KMS-11 (cell line): ENCODE data around the gene TRABD2B.

Source experiments
- H2AFZ ChIP-seq: fragments of 200-600 bp; sonication (generic); 2 replicates; pipeline ENCODE4 v1.6.1; 2016; ENCODE audit warnings: antibody characterized with exemption, mixed run types, low read depth
- H3K27ac ChIP-seq: fragments of 200-600 bp; sonication (generic); 2 replicates; pipeline ENCODE4 v1.6.1; 2016; ENCODE audit warnings: mild to moderate bottlenecking, mixed run types
- H3K27me3 ChIP-seq: fragments of 200-600 bp; sonication (generic); 2 replicates; pipeline ENCODE4 v1.6.1; 2017; ENCODE audit warnings: mild to moderate bottlenecking, low read depth, mixed run types, moderate library complexity; ENCODE audit not compliant: insufficient read depth
- H3K36me3 ChIP-seq: fragments of 200-600 bp; sonication (generic); 2 replicates; pipeline ENCODE4 v1.6.1; 2017; ENCODE audit warnings: mild to moderate bottlenecking, mixed run types; ENCODE audit not compliant: insufficient read depth
- H3K4me1 ChIP-seq: fragments of 200-600 bp; sonication (generic); 2 replicates; pipeline ENCODE4 v1.6.1; 2016; ENCODE audit warnings: mild to moderate bottlenecking, low read depth, mixed run types; ENCODE audit not compliant: poor library complexity, severe bottlenecking
- H3K4me2 ChIP-seq: fragments of 200-600 bp; sonication (generic); 2 replicates; pipeline ENCODE4 v1.7.0; 2016; ENCODE audit warnings: mild to moderate bottlenecking, mixed run types
- H3K4me3 ChIP-seq: fragments of 200-600 bp; sonication (generic); IDR thresholded peaks from 2 replicates; pipeline ENCODE4 v1.6.1; 2017; ENCODE audit warnings: low read depth, low read length, mixed read lengths; ENCODE audit not compliant: insufficient read depth
- H3K79me2 ChIP-seq: fragments of 200-600 bp; sonication (generic); 2 replicates; pipeline ENCODE4 v1.6.1; 2016; ENCODE audit warnings: low read depth, mixed run types; ENCODE audit not compliant: insufficient read depth
- H3K9ac ChIP-seq: fragments of 200-600 bp; sonication (generic); 2 replicates; pipeline ENCODE4 v1.6.1; 2016; ENCODE audit warnings: mild to moderate bottlenecking, mixed run types
- H4K20me1 ChIP-seq: fragments of 200-600 bp; sonication (generic); 2 replicates; pipeline ENCODE4 v1.6.1; 2016; ENCODE audit warnings: mild to moderate bottlenecking, mixed run types; ENCODE audit not compliant: insufficient read depth
- CTCF ChIP-seq: fragments of 200-600 bp; sonication (generic); conservative IDR thresholded peaks from 2 replicates; pipeline ENCODE4 v1.6.1; 2017; ENCODE audit warnings: low read depth, mild to moderate bottlenecking, antibody characterized with exemption, low read length, moderate library complexity, mixed read lengths

TRABD2B gene

GRCh38 chr1:47763591-47764171 lies 233.5 kb downstream of the TRABD2B start:
- Histone ChIP-seq H4K20me1 (no peaks in the 10 kb centered on the region), H3K9ac (no peak overlapping the region), H3K36me3 (no peaks in the 10 kb centered on the region), H3K27me3 (no peaks in the 10 kb centered on the region), H3K79me2 (no peaks in the 10 kb centered on the region), H3K4me3 (no peak overlapping the region), H3K4me2 (no peak overlapping the region), H2AFZ (no peak overlapping the region), H3K4me1 (no peaks in the 10 kb centered on the region), H3K27ac (no peak overlapping the region)
- TF ChIP-seq CTCF = no peak

DNA sequence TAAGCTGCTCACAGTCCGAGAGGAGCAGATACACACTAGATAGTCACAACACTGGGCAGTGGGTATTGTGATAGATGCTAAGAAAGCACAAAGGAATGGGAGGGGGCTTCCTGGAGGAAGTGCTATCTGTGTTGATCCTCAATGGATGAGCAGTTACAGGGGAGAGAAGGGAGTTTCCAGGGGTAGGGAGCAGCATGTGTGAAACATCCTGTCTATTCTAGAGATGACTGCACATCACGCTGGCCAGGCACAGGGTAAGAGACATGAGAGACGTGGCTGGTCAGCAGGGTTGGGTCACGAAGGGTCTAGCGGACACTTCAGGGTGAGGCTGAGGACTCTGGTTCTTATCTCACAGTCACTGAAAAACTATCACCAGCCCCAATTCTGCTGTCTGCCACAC lies 235.2 kb downstream of the TRABD2B start:
- no peaks in the 10 kb centered on the region for H4K20me1 ChIP-seq
- no peaks in the 10 kb centered on the region for H3K27me3 ChIP-seq
- H3K9ac ChIP-seq = no peak overlapping the region
- no peak overlapping the region for H3K4me2 ChIP-seq
- H3K4me1 ChIP-seq = no peaks in the 10 kb centered on the region
- no peak overlapping the region for H2AFZ ChIP-seq
- H3K4me3 ChIP-seq = no peak overlapping the region
- H3K27ac ChIP-seq = no peak overlapping the region
- no peaks in the 10 kb centered on the region for H3K36me3 ChIP-seq
- no peaks in the 10 kb centered on the region for H3K79me2 ChIP-seq
- TF ChIP-seq CTCF = no peak

GRCh38 chr1:47761201-47761930 lies 235.8 kb downstream of the TRABD2B start:
- no peaks in the 10 kb centered on the region for H4K20me1 ChIP-seq
- TF ChIP-seq CTCF = no peak
- H3K4me2 ChIP-seq = no peak overlapping the region
- H3K27me3 ChIP-seq = no peaks in the 10 kb centered on the region
- no peak overlapping the region for H3K27ac ChIP-seq
- H3K4me3 ChIP-seq = no peak overlapping the region
- no peaks in the 10 kb centered on the region for H3K36me3 ChIP-seq
- no peak overlapping the region for H3K9ac ChIP-seq
- H3K79me2 ChIP-seq = no peaks in the 10 kb centered on the region
- H2AFZ ChIP-seq = no peak overlapping the region
- H3K4me1 ChIP-seq = no peaks in the 10 kb centered on the region

DNA sequence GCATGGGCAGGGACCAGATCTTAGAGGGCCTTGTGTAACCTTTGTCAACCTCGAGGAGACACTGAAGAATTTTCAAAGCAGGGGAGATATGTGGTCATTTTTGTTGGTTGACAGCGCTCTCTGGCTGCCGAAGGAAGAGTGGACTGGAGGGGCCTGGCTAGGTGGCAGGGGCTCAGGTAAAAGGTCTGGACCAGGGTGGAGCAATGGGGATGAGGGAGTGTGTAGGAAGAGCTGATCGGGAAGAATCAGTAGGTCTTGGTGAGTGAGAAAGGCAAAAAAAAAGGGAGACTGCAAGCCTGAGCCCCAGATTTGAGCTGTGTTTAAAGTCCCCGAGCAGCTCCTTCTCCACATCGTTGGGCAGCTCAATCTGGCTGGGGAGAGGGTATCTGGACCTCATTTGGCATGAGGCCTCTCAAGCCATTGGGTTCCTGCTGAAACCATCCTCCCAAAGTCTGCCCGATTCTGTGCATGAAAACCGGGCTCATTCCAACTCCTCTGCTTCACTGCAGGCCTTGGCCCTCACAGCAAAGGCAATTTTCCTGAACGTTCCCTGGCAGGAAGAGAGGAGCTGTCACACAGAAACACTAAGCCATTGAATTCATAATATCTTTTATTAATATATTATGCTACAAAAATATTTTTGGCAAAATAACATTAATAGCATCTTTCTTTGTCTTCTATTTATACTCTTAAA lies 237.1 kb downstream of the TRABD2B start:
- H3K27ac ChIP-seq = no peak overlapping the region
- H4K20me1 ChIP-seq = no peaks in the 10 kb centered on the region
- no peak overlapping the region for H3K4me3 ChIP-seq
- TF ChIP-seq CTCF = no peak
- no peaks in the 10 kb centered on the region for H3K36me3 ChIP-seq
- H3K27me3 ChIP-seq = no peaks in the 10 kb centered on the region
- no peaks in the 10 kb centered on the region for H3K79me2 ChIP-seq
- H2AFZ ChIP-seq = no peak overlapping the region
- H3K4me1 ChIP-seq = no peaks in the 10 kb centered on the region
- H3K4me2 ChIP-seq = no peak overlapping the region
- no peak overlapping the region for H3K9ac ChIP-seq
